ENCODE measurements around the gene TMSB10. TPM values are rescaled to one million over a fixed set of nuclear protein-coding genes. Genes with fewer than 3 reads are reported as not detected.

TMSB10 gene
- total and polyA plus RNA-seq, 2 of the 13 experiments (the other 11 are each of a cell fraction or from before 2014, with no cell fraction given), result 665 to 708 TPM

- DNase-seq (ENCODE audit: low spot score) (peak; percentile 95), FAIRE-seq (peak; percentile 70), ATAC-seq (peak; percentile 91)
- Histone ChIP-seq H3K36me3 (replicated peaks in 1 of 2; ENCODE audit: control insufficient read depth in 1 of 2, insufficient read depth in 2 of 2, low read length in 2 of 2) (no peaks in the 10 kb centered on the region), H3K27ac (ENCODE audit: extremely low read length, insufficient read depth, low read length) (peak overlapping the region; percentile 72), H3K4me3 (replicated peaks in 1 of 3; ENCODE audit: insufficient read depth in 1 of 3, low read depth in 2 of 3, low read length in 3 of 3) (peak overlapping the region; percentile 32 to 56 (median 48)), H3K4me2 (ENCODE audit: low read depth, low read length) (peak overlapping the region; percentile 78), H3K4me1 (ENCODE audit: insufficient read depth, low read length) (peaks cover 35% of the 10 kb centered on the region), H4K20me1 (ENCODE audit: insufficient read depth, low read length) (no peaks in the 10 kb centered on the region), H3K9me3 (ENCODE audit: low read length) (no peaks in the 10 kb centered on the region), H3K27me3 (ENCODE audit: control insufficient read depth in 1 of 2, insufficient read depth in 2 of 2, low read length in 2 of 2) (no peaks in the 10 kb centered on the region), H3K79me2 (ENCODE audit: insufficient read depth, low read length) (no peaks in the 10 kb centered on the region), H3K9ac (ENCODE audit: insufficient read depth, low read depth, low read length) (peak overlapping the region; percentile 69), H2AFZ (ENCODE audit: low read length) (peak overlapping the region; percentile 79)
- TSS peak; percentile 97 for BruUV-seq (replicated peaks)
- in situ Hi-C loops (cut with HindIII; ENCODE audit: extremely low pct_ligation_motif_present, low pct_unique_long_range_greater_than_20kb), result no loop called here
- ChIA-PET CTCF (ENCODE audit: low intra/inter-chr PET ratio, low total read pairs) (no interaction called here), POLR2A (interaction anchor here (0.7 to 4.9 kb wide), 14 partner anchors 15 to 626 kb away, joined by 3 to 141 read pairs (median 4); partner anchors contain the start of genes ELMOD3, RETSAT, SH2D6 and SUCLG1)
- intact Hi-C loops (cut with micrococcal nuclease; ENCODE audit: unreplicated experiment), result loop anchor here (10.0 kb wide), 1 partner anchor 385 kb away; no protein-coding TSS in a partner anchor
- 2% methylated on average over 7 of the region's 7 CpGs for WGBS (ENCODE audit: low lambda C conversion rate)
- no peak for TF ChIP-seq PRPF4 (IDR thresholded peaks at IDR 0.05; ENCODE audit: low read depth, low read length, poor library complexity, severe bottlenecking)
- TF ChIP-seq, protein P1, sequence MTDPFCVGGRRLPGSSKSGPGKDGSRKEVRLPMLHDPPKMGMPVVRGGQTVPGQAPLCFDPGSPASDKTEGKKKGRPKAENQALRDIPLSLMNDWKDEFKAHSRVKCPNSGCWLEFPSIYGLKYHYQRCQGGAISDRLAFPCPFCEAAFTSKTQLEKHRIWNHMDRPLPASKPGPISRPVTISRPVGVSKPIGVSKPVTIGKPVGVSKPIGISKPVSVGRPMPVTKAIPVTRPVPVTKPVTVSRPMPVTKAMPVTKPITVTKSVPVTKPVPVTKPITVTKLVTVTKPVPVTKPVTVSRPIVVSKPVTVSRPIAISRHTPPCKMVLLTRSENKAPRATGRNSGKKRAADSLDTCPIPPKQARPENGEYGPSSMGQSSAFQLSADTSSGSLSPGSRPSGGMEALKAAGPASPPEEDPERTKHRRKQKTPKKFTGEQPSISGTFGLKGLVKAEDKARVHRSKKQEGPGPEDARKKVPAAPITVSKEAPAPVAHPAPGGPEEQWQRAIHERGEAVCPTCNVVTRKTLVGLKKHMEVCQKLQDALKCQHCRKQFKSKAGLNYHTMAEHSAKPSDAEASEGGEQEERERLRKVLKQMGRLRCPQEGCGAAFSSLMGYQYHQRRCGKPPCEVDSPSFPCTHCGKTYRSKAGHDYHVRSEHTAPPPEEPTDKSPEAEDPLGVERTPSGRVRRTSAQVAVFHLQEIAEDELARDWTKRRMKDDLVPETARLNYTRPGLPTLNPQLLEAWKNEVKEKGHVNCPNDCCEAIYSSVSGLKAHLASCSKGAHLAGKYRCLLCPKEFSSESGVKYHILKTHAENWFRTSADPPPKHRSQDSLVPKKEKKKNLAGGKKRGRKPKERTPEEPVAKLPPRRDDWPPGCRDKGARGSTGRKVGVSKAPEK (CRISPR knock-in tag; IDR thresholded peaks at IDR 0.05; ENCODE audit: borderline replicate concordance), result no peak
- TF ChIP-seq NR2F1 (CRISPR knock-in tag; IDR thresholded peaks at IDR 0.05), result peak; percentile 78 to 85
- peak; percentile 40 for TF ChIP-seq ZNF644 (CRISPR knock-in tag; IDR thresholded peaks at IDR 0.05; ENCODE audit: low read depth)
- no peak for TF ChIP-seq ZNF256 (CRISPR knock-in tag; conservative IDR thresholded peaks at IDR 0.05)
- TF ChIP-seq ZNF569 (CRISPR knock-in tag; IDR thresholded peaks at IDR 0.05; ENCODE audit: borderline replicate concordance), result no peak
- no peak for TF ChIP-seq SSRP1 (CRISPR knock-in tag; IDR thresholded peaks at IDR 0.05)
- TF ChIP-seq CENPT (CRISPR knock-in tag; IDR thresholded peaks at IDR 0.05; ENCODE audit: low read depth), result no peak
- TF ChIP-seq NFIC (IDR thresholded peaks at IDR 0.05; ENCODE audit: low read length), result peak; percentile 71; the same call in 1 of the 2 replicates
- no peak for TF ChIP-seq REPIN1 (CRISPR knock-in tag; IDR thresholded peaks at IDR 0.05; ENCODE audit: borderline replicate concordance, low read depth)
- TF ChIP-seq IRF2 (CRISPR knock-in tag; IDR thresholded peaks at IDR 0.05), result peak; percentile 24
- TF ChIP-seq, protein P2, sequence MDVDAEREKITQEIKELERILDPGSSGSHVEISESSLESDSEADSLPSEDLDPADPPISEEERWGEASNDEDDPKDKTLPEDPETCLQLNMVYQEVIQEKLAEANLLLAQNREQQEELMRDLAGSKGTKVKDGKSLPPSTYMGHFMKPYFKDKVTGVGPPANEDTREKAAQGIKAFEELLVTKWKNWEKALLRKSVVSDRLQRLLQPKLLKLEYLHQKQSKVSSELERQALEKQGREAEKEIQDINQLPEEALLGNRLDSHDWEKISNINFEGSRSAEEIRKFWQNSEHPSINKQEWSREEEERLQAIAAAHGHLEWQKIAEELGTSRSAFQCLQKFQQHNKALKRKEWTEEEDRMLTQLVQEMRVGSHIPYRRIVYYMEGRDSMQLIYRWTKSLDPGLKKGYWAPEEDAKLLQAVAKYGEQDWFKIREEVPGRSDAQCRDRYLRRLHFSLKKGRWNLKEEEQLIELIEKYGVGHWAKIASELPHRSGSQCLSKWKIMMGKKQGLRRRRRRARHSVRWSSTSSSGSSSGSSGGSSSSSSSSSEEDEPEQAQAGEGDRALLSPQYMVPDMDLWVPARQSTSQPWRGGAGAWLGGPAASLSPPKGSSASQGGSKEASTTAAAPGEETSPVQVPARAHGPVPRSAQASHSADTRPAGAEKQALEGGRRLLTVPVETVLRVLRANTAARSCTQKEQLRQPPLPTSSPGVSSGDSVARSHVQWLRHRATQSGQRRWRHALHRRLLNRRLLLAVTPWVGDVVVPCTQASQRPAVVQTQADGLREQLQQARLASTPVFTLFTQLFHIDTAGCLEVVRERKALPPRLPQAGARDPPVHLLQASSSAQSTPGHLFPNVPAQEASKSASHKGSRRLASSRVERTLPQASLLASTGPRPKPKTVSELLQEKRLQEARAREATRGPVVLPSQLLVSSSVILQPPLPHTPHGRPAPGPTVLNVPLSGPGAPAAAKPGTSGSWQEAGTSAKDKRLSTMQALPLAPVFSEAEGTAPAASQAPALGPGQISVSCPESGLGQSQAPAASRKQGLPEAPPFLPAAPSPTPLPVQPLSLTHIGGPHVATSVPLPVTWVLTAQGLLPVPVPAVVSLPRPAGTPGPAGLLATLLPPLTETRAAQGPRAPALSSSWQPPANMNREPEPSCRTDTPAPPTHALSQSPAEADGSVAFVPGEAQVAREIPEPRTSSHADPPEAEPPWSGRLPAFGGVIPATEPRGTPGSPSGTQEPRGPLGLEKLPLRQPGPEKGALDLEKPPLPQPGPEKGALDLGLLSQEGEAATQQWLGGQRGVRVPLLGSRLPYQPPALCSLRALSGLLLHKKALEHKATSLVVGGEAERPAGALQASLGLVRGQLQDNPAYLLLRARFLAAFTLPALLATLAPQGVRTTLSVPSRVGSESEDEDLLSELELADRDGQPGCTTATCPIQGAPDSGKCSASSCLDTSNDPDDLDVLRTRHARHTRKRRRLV (CRISPR knock-in tag; IDR thresholded peaks at IDR 0.05), result no peak
- TF ChIP-seq ZNF501 (CRISPR knock-in tag; IDR thresholded peaks at IDR 0.05), result no peak
- TF ChIP-seq KDM4B (CRISPR knock-in tag; IDR thresholded peaks at IDR 0.05), result peak; percentile 1; the same call in 1 of the 2 replicates
- peak; percentile 97 for TF ChIP-seq SOX5 (CRISPR knock-in tag; IDR thresholded peaks at IDR 0.05; ENCODE audit: borderline replicate concordance)
- no peak for TF ChIP-seq BRCA1 (CRISPR knock-in tag; IDR thresholded peaks at IDR 0.05)
- TF ChIP-seq ZSCAN29 (CRISPR knock-in tag; conservative IDR thresholded peaks at IDR 0.05), result no peak
These were observed 14.6 kb downstream of the TMSB10 start for GRCh38 chr2:84919885-84920580.

Data from HepG2 (cell line).